IgD-negative memory B cell (primary cell): ENCODE results near the gene NUDCD2. TPM values are rescaled to one million over a fixed set of nuclear protein-coding genes. Genes with fewer than 3 reads are reported as not detected.
A peak's percentile ranks its signal among the peaks of the same experiment; 100 is the strongest.
"Not testable (repeated sequence)": the region's sequence is repeated elsewhere in the genome, so short reads cannot be mapped to it uniquely, and the experiment has no call there.

Experiments used
- H3K27ac Mint-ChIP-seq, 3 donors: one replicate each; pipeline ENCODE4 v1.8.0; 2020 to 2022; ENCODE audit warnings: mild to moderate bottlenecking in 3 of 3, mixed read lengths in 3 of 3, moderate library complexity in 1 of 3
- H3K27me3 Mint-ChIP-seq: one replicate; pipeline ENCODE4 v1.8.0; 2021; ENCODE audit warnings: mixed read lengths
- H3K36me3 Mint-ChIP-seq: one replicate; pipeline ENCODE4 v1.8.0; 2020; ENCODE audit warnings: mild to moderate bottlenecking, mixed read lengths
- H3K4me1 Mint-ChIP-seq, 3 donors: one replicate each; pipeline ENCODE4 v1.8.0; 2020 to 2022; ENCODE audit warnings: mixed read lengths in 3 of 3, mild to moderate bottlenecking in 1 of 3
- H3K4me3 Mint-ChIP-seq, 4 donors: one replicate each; pipeline ENCODE4 v1.8.0; 2020 to 2022; ENCODE audit warnings: mild to moderate bottlenecking in 4 of 4, mixed read lengths in 4 of 4, moderate library complexity in 3 of 4
- H3K9me3 Mint-ChIP-seq, 3 donors: one replicate each; pipeline ENCODE4 v1.8.0; 2020 to 2021; ENCODE audit warnings: mixed read lengths in 3 of 3, mild to moderate bottlenecking in 1 of 3
- polyA plus RNA-seq: library from polyadenylated mRNA; unstranded; fragments of 300-500 nt; fragmentation: Illumina TruSeq; gene quantifications from one replicate; pipeline ENCODE4 v1.2.3, GENCODE V29; 2021

NUDCD2 gene
- polyA plus RNA-seq, 1 donor from 2014 or later = 39.4 TPM

DNA sequence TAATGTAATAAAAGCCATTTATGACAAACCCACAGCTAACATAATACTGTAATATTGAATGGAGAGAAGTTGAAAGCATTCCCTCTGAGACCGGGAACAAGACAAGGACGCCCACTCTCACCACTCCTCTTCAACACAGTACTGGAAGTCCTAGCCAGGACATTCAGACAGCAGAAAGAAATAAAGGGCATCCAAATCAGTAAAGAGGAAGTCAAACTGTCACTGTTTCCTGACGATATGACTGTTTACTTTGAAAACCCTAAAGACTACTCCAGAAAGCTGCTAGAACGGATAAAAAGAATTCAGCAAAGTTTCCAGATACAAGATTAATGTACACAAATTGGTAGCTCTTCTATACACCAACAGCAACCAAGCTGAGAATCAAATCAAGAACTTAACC is 33.8 kb downstream of the NUDCD2 start:
- not testable (repeated sequence) for H3K27ac Mint-ChIP-seq, H3K36me3 Mint-ChIP-seq, H3K27me3 Mint-ChIP-seq

GRCh38 chr5:163424836-163425235 is 35.1 kb downstream of the NUDCD2 start:
- Mint-ChIP-seq H3K4me1 (peaks cover 6% of the 10 kb centered on the region in 3 donors), H3K27me3 (peaks cover 1% of the 10 kb centered on the region), H3K36me3 (no peaks in the 10 kb centered on the region), H3K9me3 (no peaks in the 10 kb centered on the region), H3K27ac (no peak overlapping the region), H3K4me3 (no peak overlapping the region)

More for the DNA sequence above, 33.8 kb downstream of the NUDCD2 start:
- H3K4me3 Mint-ChIP-seq = peak overlapping the region in 1 of 4 donors; percentile 28
- H3K9me3 Mint-ChIP-seq, H3K4me1 Mint-ChIP-seq: not testable (repeated sequence)

GRCh38 chr5:163415673-163416072 is 44.2 kb downstream of the NUDCD2 start:
- not testable (repeated sequence) for H3K36me3 Mint-ChIP-seq, H3K27ac Mint-ChIP-seq, H3K4me3 Mint-ChIP-seq, H3K4me1 Mint-ChIP-seq, H3K9me3 Mint-ChIP-seq
- H3K27me3 Mint-ChIP-seq = peaks cover 19% of the 10 kb centered on the region

- no peak overlapping the region for H3K4me3 Mint-ChIP-seq
- H3K4me1 Mint-ChIP-seq = peaks cover 0 to 3% (median 0%) of the 10 kb centered on the region in 3 donors
- peaks cover 15% of the 10 kb centered on the region for H3K27me3 Mint-ChIP-seq
- H3K27ac Mint-ChIP-seq = no peak overlapping the region
- no peaks in the 10 kb centered on the region for H3K36me3 Mint-ChIP-seq
- no peaks in the 10 kb centered on the region for H3K9me3 Mint-ChIP-seq
Measured at GRCh38 chr5:163410505-163410904, 49.4 kb downstream of the NUDCD2 start.

GRCh38 chr5:163409384-163409783 is 50.5 kb downstream of the NUDCD2 start:
- H3K36me3 Mint-ChIP-seq = no peaks in the 10 kb centered on the region
- no peak overlapping the region for H3K27ac Mint-ChIP-seq
- H3K4me3 Mint-ChIP-seq = no peak overlapping the region
- H3K4me1 Mint-ChIP-seq = peaks cover 0 to 3% (median 0%) of the 10 kb centered on the region in 3 donors
- no peaks in the 10 kb centered on the region for H3K9me3 Mint-ChIP-seq
- H3K27me3 Mint-ChIP-seq = peaks cover 7% of the 10 kb centered on the region

GRCh38 chr5:163408311-163408923 is 51.5 kb downstream of the NUDCD2 start:
- Mint-ChIP-seq H3K27ac (no peak overlapping the region), H3K36me3 (no peaks in the 10 kb centered on the region), H3K27me3 (peaks cover 2% of the 10 kb centered on the region), H3K4me1 (peaks cover 0 to 3% (median 0%) of the 10 kb centered on the region in 3 donors), H3K9me3 (no peaks in the 10 kb centered on the region), H3K4me3 (peak overlapping the region in 1 of 4 donors; percentile 46)

DNA sequence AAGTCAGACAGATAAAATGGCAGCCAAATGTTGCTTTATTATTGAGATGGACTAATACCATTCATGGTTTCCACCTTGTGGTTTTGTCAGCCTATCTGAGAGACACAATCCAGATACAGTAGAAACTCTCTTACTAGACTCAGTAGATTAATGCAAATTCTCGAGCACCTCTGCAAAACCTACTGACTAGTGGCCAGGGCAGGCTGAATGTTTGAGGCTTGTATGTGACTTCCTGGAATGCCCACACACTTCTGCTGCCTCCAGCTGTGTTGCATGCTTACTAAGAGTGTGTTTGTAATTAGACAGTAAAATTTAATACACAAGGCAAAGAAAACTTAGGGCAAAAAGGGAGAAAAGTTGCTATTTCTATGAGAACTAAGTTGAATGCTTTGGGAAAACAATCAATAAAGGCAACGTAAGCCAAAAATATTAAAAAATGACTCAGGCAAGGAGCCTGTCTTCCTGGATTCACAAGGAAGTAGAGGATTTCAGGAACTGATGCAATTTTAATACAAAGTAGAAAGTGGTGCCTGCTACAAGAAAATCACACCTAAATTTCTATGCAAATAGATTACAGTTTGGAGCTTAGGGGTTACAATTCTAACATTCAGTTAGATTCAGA is 52.8 kb downstream of the NUDCD2 start:
- H3K4me1 Mint-ChIP-seq = peaks cover 0 to 3% (median 0%) of the 10 kb centered on the region in 3 donors
- no peaks in the 10 kb centered on the region for H3K36me3 Mint-ChIP-seq
- H3K9me3 Mint-ChIP-seq = no peaks in the 10 kb centered on the region
- H3K27me3 Mint-ChIP-seq = peaks cover 2% of the 10 kb centered on the region
- H3K4me3 Mint-ChIP-seq = no peak overlapping the region
- H3K27ac Mint-ChIP-seq = no peak overlapping the region

DNA sequence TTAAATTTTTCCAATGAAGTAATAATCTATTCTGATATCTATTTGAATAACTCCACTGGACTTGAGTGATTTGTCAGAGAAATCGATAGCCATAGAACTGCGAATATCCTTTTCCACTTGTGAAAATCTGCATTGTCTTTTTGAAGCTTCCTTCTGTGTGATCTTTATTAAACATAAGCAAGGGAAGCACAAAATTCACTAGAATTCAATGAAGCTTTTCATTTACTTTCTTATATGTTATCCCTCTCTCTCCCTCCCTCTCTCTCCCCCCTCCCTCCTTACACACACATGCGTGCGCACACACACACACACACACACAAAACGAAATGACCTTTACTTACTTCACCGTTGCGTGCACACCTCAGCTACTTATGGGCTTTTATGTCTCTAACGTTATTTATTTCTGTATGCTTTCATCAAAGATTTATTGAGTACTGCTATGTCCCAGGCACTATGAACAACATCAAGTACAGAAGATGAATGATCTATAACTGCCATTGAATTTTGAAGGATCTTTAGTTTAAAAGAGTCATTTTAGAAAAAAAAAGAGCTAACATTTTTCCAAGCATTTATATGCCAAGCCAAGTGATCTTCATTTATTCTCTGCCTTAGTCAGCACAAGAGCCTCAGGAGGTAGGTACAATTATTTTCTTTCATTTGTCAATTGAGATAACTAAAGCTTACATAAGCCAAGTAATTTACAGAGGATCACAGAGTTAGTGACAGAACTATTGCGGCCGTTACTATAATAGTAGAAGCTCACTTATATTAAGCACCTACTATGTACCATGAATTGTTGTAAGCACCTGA is 55.3 kb downstream of the NUDCD2 start:
- Mint-ChIP-seq H3K27ac (no peak overlapping the region), H3K36me3 (no peaks in the 10 kb centered on the region), H3K4me3 (no peak overlapping the region), H3K4me1 (peaks cover 0 to 3% (median 0%) of the 10 kb centered on the region in 3 donors), H3K27me3 (peaks cover 3% of the 10 kb centered on the region), H3K9me3 (no peaks in the 10 kb centered on the region)

DNA sequence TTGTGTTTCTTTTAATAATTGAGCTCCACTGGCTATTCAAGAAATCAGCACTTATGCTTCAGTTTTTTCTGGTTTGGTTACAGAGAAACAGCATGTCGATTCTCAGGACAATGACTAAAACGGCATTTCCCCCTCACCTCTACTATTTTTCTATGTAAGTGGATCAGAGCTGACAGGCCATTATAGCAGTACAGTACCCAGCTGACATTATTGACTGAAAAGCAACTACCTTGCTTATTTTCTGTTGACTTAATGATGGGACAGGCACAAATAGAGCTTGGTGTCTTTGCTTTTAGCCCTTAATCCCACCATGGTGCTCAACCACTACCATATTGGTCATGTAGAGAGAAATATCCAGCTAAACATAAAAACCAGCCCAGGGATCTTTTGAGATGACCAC is 57.9 kb downstream of the NUDCD2 start:
- Mint-ChIP-seq H3K27ac (no peak overlapping the region), H3K4me3 (no peak overlapping the region), H3K27me3 (peaks cover 7% of the 10 kb centered on the region), H3K9me3 (no peaks in the 10 kb centered on the region), H3K36me3 (no peaks in the 10 kb centered on the region), H3K4me1 (no peaks in the 10 kb centered on the region)

DNA sequence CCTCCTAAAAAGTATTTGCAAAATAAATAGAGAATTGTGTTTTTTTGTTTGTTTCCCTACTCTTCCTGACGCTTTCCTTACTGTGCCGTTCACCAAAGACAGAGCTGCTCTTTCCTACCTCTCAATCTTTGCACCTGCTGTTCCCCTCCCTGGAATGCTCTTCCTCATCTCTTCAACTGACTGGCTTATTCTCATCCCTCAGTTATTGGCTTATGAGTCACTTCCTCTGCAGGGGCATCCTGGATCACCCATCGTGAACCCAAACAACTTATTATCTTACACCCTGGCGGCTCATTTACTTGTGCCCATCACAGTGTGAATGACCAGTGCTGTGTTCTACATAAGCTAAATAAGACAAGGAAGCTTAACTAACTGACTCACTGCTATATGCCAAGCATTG is 58.6 kb downstream of the NUDCD2 start:
- Mint-ChIP-seq H3K27me3 (peaks cover 7% of the 10 kb centered on the region), H3K36me3 (no peaks in the 10 kb centered on the region), H3K4me1 (no peaks in the 10 kb centered on the region), H3K9me3 (no peaks in the 10 kb centered on the region), H3K4me3 (no peak overlapping the region), H3K27ac (no peak overlapping the region)

DNA sequence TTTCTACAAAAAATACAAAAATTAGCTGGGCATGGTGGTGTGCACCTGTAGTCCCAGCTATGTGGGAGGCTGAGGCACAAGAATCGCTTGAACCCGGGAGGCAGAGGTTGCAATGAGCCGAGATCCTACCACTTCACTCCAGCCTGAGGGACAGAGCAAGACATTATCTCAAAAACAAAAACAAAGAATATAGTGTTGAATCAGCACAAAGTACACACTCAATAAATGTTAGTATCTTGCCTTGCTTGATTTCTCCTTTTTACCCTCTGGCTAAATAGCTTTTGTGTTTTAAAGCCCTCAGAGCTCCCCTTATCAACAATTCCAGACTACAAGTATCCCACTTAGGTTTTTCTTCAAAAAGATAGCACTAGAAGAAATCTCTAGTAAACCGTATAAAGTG is 60.0 kb downstream of the NUDCD2 start:
- H3K27ac Mint-ChIP-seq = no peak overlapping the region
- no peak overlapping the region for H3K4me3 Mint-ChIP-seq
- H3K27me3 Mint-ChIP-seq = peaks cover 9% of the 10 kb centered on the region
- no peaks in the 10 kb centered on the region for H3K9me3 Mint-ChIP-seq
- H3K36me3 Mint-ChIP-seq = no peaks in the 10 kb centered on the region
- H3K4me1 Mint-ChIP-seq = no peaks in the 10 kb centered on the region

DNA sequence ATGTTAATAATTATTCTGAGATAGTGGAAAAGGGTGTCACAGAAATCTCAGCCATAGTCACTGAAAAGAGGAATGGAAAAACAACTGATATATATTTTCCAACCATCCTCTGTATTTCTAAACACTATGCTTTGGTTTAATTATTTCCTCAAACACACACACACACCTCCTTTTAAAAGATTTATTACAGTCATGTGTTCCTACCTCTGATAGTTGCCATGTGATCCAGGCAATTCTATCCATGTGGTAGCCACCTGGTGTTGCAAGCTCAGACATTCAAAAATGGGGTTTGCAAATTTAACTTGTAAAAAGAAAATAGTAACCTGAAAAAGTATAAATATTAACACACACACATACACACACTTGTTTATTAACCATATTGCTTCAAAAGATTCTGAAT is 62.5 kb downstream of the NUDCD2 start:
- Mint-ChIP-seq H3K9me3 (peaks cover 2 to 10% (median 2%) of the 10 kb centered on the region in 3 donors), H3K4me3 (no peak overlapping the region), H3K27me3 (peaks cover 12% of the 10 kb centered on the region), H3K36me3 (no peaks in the 10 kb centered on the region), H3K4me1 (no peaks in the 10 kb centered on the region), H3K27ac (no peak overlapping the region)

DNA sequence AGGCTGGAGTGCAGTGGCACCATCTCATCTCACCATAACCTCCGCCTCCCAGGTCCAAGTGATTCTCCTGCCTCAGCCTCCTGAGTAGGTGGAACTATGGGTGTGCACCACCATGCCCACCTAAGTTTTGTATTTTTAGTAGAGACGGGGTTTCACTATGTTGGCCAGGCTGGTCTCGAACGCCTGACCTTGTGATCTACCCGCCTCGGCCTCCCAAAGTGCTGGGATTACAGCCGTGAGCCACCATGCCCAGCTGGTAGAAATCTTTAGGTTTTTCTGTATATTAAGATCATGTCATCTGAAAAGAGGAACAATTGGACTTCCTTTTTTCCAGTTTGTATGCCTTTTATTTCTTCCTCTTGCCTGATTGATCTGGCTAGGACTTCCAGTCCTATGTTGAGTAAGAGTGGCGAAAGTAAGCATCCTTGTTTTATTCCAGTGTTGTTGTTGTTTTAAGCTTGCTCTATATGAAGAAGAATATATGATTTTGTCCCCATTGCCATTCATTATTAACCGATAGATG is 63.0 kb downstream of the NUDCD2 start:
- peaks cover 2 to 10% (median 2%) of the 10 kb centered on the region in 3 donors for H3K9me3 Mint-ChIP-seq
- H3K27ac Mint-ChIP-seq, H3K4me1 Mint-ChIP-seq, H3K4me3 Mint-ChIP-seq, H3K36me3 Mint-ChIP-seq: not testable (repeated sequence)
- H3K27me3 Mint-ChIP-seq = peaks cover 13% of the 10 kb centered on the region
